ENCODE measurements around the gene MS4A6E. TPM values are rescaled to one million over a fixed set of nuclear protein-coding genes. Genes with fewer than 3 reads are reported as not detected.

The MS4A6E gene
- total and polyA plus RNA-seq, 2 of the 8 experiments (the other 6 are each of a cell fraction or from before 2014, with no cell fraction given) = not detected

DNA sequence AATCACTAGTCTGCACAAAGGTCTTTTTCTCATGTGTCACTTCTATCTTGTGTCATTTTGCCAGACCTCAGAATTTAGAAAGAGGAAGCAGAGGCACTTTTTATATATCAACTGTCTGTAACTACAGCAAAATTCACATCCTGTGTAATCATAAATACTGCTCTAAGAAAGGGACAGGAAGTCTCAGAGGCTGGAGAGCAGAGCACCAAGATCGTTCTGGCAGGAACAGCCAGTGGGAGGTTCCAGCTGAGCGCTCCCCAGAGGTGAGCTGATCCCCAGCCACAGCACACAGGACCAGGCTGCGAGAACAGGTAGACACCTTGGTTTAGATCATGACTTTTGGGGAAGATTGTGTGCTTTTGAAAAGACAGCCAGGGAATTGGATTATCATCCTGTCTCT lies 51.3 kb downstream of the MS4A6E start, which contains the start of gene MS4A7 (continued):
- TF ChIP-seq EZH2 (IDR thresholded peaks at IDR 0.05; ENCODE audit: low read depth, low read length, severe bottlenecking) = no peak
- no peak for TF ChIP-seq RBBP5 (IDR thresholded peaks at IDR 0.05; ENCODE audit: borderline replicate concordance, low read depth, low read length)
- TF ChIP-seq BRCA1 (IDR thresholded peaks at IDR 0.05; ENCODE audit: low read depth, low read length) = no peak
- TF ChIP-seq CREB1 (IDR thresholded peaks at IDR 0.05) = no peak
- no peak for TF ChIP-seq HDAC6 (IDR thresholded peaks at IDR 0.05; ENCODE audit: low read depth, low read length)
- TF ChIP-seq CTBP2 (IDR thresholded peaks at IDR 0.05; ENCODE audit: borderline replicate concordance, insufficient read depth, insufficient read length, low read length) = no peak
- no peak for TF ChIP-seq CBX5 (IDR thresholded peaks at IDR 0.05; ENCODE audit: low read depth, low read length)

All from H1 (cell line).